DOHH2 (cell line): ENCODE results near the gene NFIB.

Source experiments
- EZH2phosphoT487 ChIP-seq: fragments of 200-600 bp; sonication (generic); IDR thresholded peaks from 2 replicates; pipeline ENCODE4 v1.6.1; 2017; ENCODE audit warnings: borderline replicate concordance, mild to moderate bottlenecking, antibody characterized with exemption, low read length, moderate library complexity, mixed read lengths
- TF ChIP-seq, protein P1 (sequence below): fragments of 200-600 bp; sonication (generic); IDR thresholded peaks from one replicate; pipeline ENCODE4 v1.5.1; 2014; ENCODE audit warnings: antibody characterized with exemption, mild to moderate bottlenecking, low read depth, low read length; ENCODE audit not compliant: poor library complexity, severe bottlenecking

DNA sequence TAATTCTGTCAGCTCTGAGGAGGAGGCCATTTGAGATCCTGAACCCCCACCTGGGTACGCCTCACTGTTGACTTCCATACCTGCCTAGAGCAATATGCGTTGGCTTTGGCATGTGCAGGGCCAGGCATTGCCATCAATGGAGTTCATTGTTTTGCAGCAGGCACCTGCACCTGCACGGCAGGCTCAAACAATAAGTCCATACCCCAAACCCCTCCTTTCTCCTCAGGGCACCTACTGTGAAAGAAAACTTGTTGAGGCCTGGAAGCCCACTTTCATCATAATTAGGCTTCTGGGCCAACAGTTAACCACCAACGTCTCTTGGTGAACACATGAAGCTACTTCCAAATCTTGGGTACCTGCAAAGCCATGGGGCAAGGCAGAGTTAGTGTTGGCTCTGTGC lies 238.7 kb downstream of the NFIB start:
- TF ChIP-seq, protein P1, sequence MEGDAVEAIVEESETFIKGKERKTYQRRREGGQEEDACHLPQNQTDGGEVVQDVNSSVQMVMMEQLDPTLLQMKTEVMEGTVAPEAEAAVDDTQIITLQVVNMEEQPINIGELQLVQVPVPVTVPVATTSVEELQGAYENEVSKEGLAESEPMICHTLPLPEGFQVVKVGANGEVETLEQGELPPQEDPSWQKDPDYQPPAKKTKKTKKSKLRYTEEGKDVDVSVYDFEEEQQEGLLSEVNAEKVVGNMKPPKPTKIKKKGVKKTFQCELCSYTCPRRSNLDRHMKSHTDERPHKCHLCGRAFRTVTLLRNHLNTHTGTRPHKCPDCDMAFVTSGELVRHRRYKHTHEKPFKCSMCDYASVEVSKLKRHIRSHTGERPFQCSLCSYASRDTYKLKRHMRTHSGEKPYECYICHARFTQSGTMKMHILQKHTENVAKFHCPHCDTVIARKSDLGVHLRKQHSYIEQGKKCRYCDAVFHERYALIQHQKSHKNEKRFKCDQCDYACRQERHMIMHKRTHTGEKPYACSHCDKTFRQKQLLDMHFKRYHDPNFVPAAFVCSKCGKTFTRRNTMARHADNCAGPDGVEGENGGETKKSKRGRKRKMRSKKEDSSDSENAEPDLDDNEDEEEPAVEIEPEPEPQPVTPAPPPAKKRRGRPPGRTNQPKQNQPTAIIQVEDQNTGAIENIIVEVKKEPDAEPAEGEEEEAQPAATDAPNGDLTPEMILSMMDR, result no peak
- TF ChIP-seq EZH2phosphoT487, result no peak
